Measurements from ENCODE around the gene MRPL33. TPM values are rescaled to one million over a fixed set of nuclear protein-coding genes. Genes with fewer than 3 reads are reported as not detected.

MRPL33 gene
- total and polyA plus RNA-seq, 2 of the 13 experiments (the other 11 are each of a cell fraction or from before 2014, with no cell fraction given), result 69.7 to 218 TPM

DNA sequence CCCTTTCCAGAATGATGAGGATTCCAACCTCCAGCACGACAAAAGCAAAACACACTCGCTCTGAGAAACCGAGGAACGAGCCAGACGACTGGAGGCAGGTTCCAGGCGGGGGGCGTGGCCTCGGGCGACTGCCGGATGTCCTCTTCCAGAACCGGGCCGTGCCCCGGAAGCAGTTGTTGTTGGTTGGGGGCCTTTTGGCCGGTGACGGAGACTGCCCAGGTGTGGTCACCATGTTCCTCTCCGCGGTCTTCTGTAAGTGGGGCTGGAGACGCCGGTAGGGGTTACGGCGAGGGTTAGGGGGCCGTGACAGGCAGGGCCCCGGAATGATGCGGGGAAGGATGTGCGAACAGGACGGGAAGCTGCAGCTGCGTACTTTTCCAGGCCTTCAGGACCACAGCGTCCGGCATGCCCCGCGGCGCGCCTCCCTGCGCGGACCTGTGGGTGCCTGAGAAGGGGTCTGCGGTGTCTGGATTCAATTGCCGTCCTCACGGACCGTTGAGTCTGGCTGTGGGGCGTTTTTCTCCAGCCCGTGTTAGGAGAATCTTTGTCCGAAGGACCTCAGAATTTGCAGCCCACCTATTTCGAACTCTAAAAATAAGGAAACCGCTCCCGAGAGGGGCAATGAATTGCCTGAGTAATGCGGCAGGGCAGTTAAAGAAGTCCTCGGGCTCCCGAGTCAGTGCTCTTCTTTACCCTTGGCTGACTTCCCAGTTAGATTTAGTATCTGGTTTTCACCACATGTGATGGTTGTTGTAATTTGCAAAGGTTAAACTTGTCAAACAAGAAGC is at the start of gene MRPL33 (continued):
- TF ChIP-seq, protein P1, sequence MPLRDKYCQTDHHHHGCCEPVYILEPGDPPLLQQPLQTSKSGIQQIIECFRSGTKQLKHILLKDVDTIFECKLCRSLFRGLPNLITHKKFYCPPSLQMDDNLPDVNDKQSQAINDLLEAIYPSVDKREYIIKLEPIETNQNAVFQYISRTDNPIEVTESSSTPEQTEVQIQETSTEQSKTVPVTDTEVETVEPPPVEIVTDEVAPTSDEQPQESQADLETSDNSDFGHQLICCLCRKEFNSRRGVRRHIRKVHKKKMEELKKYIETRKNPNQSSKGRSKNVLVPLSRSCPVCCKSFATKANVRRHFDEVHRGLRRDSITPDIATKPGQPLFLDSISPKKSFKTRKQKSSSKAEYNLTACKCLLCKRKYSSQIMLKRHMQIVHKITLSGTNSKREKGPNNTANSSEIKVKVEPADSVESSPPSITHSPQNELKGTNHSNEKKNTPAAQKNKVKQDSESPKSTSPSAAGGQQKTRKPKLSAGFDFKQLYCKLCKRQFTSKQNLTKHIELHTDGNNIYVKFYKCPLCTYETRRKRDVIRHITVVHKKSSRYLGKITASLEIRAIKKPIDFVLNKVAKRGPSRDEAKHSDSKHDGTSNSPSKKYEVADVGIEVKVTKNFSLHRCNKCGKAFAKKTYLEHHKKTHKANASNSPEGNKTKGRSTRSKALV (CRISPR knock-in tag; IDR thresholded peaks at IDR 0.05), result peak; percentile 34; the same call in 1 of the 2 replicates
- TF ChIP-seq, protein P2, sequence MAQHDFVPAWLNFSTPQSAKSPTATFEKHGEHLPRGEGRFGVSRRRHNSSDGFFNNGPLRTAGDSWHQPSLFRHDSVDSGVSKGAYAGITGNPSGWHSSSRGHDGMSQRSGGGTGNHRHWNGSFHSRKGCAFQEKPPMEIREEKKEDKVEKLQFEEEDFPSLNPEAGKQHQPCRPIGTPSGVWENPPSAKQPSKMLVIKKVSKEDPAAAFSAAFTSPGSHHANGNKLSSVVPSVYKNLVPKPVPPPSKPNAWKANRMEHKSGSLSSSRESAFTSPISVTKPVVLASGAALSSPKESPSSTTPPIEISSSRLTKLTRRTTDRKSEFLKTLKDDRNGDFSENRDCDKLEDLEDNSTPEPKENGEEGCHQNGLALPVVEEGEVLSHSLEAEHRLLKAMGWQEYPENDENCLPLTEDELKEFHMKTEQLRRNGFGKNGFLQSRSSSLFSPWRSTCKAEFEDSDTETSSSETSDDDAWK (CRISPR knock-in tag; IDR thresholded peaks at IDR 0.05), result no peak
- TF ChIP-seq ZNF776 (CRISPR knock-in tag; IDR thresholded peaks at IDR 0.05), result no peak
- no peak for TF ChIP-seq CCAR2 (optimal IDR thresholded peaks at IDR 0.05; ENCODE audit: low read depth, low read length)
- TF ChIP-seq EEA1 (CRISPR knock-in tag; IDR thresholded peaks at IDR 0.05; ENCODE audit: borderline replicate concordance), result peak; percentile 58; the same call in 1 of the 2 replicates
- no peak for TF ChIP-seq BRCA1 (CRISPR knock-in tag; IDR thresholded peaks at IDR 0.05)
- TF ChIP-seq SP1 (IDR thresholded peaks at IDR 0.05), result no peak
- peak; percentile 88 for TF ChIP-seq SP1 (CRISPR knock-in tag; IDR thresholded peaks at IDR 0.05)
- no peak for TF ChIP-seq ZNF354B (CRISPR knock-in tag; IDR thresholded peaks at IDR 0.05)
- TF ChIP-seq ZNF101 (CRISPR knock-in tag; IDR thresholded peaks at IDR 0.05; ENCODE audit: borderline replicate concordance, low read depth), result no peak
- peak; percentile 83; the same call in 1 of the 2 replicates for TF ChIP-seq MTF2 (CRISPR knock-in tag; IDR thresholded peaks at IDR 0.05; ENCODE audit: borderline replicate concordance)
- TF ChIP-seq, protein P3, sequence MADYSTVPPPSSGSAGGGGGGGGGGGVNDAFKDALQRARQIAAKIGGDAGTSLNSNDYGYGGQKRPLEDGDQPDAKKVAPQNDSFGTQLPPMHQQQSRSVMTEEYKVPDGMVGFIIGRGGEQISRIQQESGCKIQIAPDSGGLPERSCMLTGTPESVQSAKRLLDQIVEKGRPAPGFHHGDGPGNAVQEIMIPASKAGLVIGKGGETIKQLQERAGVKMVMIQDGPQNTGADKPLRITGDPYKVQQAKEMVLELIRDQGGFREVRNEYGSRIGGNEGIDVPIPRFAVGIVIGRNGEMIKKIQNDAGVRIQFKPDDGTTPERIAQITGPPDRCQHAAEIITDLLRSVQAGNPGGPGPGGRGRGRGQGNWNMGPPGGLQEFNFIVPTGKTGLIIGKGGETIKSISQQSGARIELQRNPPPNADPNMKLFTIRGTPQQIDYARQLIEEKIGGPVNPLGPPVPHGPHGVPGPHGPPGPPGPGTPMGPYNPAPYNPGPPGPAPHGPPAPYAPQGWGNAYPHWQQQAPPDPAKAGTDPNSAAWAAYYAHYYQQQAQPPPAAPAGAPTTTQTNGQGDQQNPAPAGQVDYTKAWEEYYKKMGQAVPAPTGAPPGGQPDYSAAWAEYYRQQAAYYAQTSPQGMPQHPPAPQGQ (CRISPR knock-in tag; IDR thresholded peaks at IDR 0.05; ENCODE audit: borderline replicate concordance), result peak; percentile 3; the same call in 1 of the 2 replicates
- no peak for TF ChIP-seq SMARCC2 (IDR thresholded peaks at IDR 0.05)
- peak; percentile 75; the same call in 1 of the 2 replicates for TF ChIP-seq KAT7 (CRISPR knock-in tag; IDR thresholded peaks at IDR 0.05; ENCODE audit: borderline replicate concordance)
- TF ChIP-seq ZC3H13 (CRISPR knock-in tag; IDR thresholded peaks at IDR 0.05), result peak; percentile 81
- peak; percentile 87; the same call in 1 of the 2 replicates for TF ChIP-seq ZNF326 (CRISPR knock-in tag; IDR thresholded peaks at IDR 0.05; ENCODE audit: borderline replicate concordance)
- TF ChIP-seq DNMT3B (CRISPR knock-in tag; conservative IDR thresholded peaks at IDR 0.05), result peak; percentile 70; the same call in 1 of the 2 replicates
- TF ChIP-seq ZNF44 (CRISPR knock-in tag; IDR thresholded peaks at IDR 0.05), result 0 out of 2 replicates have a peak, but pooled peaks have one; percentile 42
- TF ChIP-seq, protein P4, sequence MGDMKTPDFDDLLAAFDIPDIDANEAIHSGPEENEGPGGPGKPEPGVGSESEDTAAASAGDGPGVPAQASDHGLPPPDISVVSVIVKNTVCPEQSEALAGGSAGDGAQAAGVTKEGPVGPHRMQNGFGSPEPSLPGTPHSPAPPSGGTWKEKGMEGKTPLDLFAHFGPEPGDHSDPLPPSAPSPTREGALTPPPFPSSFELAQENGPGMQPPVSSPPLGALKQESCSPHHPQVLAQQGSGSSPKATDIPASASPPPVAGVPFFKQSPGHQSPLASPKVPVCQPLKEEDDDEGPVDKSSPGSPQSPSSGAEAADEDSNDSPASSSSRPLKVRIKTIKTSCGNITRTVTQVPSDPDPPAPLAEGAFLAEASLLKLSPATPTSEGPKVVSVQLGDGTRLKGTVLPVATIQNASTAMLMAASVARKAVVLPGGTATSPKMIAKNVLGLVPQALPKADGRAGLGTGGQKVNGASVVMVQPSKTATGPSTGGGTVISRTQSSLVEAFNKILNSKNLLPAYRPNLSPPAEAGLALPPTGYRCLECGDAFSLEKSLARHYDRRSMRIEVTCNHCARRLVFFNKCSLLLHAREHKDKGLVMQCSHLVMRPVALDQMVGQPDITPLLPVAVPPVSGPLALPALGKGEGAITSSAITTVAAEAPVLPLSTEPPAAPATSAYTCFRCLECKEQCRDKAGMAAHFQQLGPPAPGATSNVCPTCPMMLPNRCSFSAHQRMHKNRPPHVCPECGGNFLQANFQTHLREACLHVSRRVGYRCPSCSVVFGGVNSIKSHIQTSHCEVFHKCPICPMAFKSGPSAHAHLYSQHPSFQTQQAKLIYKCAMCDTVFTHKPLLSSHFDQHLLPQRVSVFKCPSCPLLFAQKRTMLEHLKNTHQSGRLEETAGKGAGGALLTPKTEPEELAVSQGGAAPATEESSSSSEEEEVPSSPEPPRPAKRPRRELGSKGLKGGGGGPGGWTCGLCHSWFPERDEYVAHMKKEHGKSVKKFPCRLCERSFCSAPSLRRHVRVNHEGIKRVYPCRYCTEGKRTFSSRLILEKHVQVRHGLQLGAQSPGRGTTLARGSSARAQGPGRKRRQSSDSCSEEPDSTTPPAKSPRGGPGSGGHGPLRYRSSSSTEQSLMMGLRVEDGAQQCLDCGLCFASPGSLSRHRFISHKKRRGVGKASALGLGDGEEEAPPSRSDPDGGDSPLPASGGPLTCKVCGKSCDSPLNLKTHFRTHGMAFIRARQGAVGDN (CRISPR knock-in tag; IDR thresholded peaks at IDR 0.05), result peak; percentile 98
